D721Med (cell line): ENCODE data around the gene PITPNM1.

Experiments used
- DNase-seq: peaks from one replicate; pipeline ENCODE4 v3.0.0; 2011; ENCODE audit warnings: low spot score; ENCODE audit not compliant: insufficient read length
- FAIRE-seq: peaks from 2 replicates; lab custom pipeline; 2011; peaks lifted over from hg19 to GRCh38; lab: Jason Lieb, UNC
- CTCF ChIP-seq: IDR thresholded peaks from 2 replicates; pipeline ENCODE4 v1.5.1; 2012; ENCODE audit warnings: mild to moderate bottlenecking, control low read depth; ENCODE audit not compliant: insufficient read depth; ENCODE audit errors: missing control alignments

PITPNM1 gene

GRCh38 chr11:67502328-67502979 is 2.7 kb downstream of the PITPNM1 start:
- DNase-seq, result no peak
- no peak for FAIRE-seq
- no peak for TF ChIP-seq CTCF

GRCh38 chr11:67501854-67502253 is 3.3 kb downstream of the PITPNM1 start:
- FAIRE-seq (no peak), DNase-seq (no peak)
- no peak for TF ChIP-seq CTCF

- no peak for TF ChIP-seq CTCF
- DNase-seq (no peak), FAIRE-seq (no peak)
Measured at GRCh38 chr11:67500831-67501715, 4.1 kb downstream of the PITPNM1 start.

GRCh38 chr11:67500484-67500821 is 4.7 kb downstream of the PITPNM1 start:
- DNase-seq (peak; percentile 24), FAIRE-seq (no peak)
- no peak for TF ChIP-seq CTCF

- FAIRE-seq (no peak), DNase-seq (no peak)
- TF ChIP-seq CTCF, result no peak
Measured at GRCh38 chr11:67499808-67500483, 5.2 kb downstream of the PITPNM1 start.

GRCh38 chr11:67498544-67498972 is 6.6 kb downstream of the PITPNM1 start:
- DNase-seq, result no peak
- TF ChIP-seq CTCF, result no peak
- no peak for FAIRE-seq
